ENCODE results near the gene PRLHR.

GRCh38 chr10:118583611-118584010, 11.8 kb downstream of the PRLHR start:
- TF ChIP-seq CTCF (conservative IDR thresholded peaks at IDR 0.05): no peak
- no peak for TF ChIP-seq ZFX (IDR thresholded peaks at IDR 0.05)
